ENCODE results near the gene PARVB. TPM values are rescaled to one million over a fixed set of nuclear protein-coding genes. Genes with fewer than 3 reads are reported as not detected.

Gene PARVB
- total and polyA plus RNA-seq, 11 donors: 54.9 to 172 (median 95.8) TPM

DNA sequence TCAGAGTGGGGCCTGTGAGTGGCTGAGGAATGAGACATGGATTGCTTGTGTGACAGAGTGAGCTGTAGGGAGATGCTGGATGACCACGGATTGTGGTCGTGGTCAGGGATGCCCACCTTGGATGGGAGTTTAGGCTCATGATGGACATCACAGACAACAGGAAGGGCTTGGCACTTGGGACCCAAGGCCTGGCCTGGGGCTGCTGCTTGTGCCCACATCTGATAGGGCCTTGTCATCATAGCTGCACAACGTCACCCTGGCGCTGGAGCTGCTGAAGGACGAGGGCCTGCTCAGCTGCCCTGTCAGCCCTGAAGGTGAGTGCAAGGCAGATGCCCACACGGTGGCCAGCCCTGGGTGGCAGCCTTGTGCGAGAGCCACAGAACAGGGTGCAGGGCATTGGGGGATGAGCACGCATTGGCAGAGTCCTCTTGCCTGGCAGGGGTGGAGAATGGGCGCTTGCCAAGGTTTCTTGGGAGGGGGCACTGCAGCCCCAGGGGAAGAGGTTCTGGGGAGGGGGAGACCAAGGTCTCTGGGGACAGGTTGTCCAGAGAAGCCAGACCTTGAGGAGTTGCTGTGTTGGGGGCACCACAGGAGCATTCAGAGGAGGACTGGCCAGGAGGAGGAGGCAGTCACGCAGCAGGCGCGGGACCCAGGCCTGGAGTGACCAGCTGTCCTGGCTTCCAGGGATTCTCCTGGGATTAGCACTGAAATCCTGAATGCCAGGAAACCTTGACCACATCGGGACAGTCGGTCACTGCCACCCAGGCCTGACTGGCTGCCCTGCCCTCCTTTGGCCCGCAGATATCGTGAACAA lies 181.6 kb downstream of the PARVB start:
- DNase-seq (peak in 1 of 5 donors; percentile 14), ATAC-seq (no peak)
- peaks cover 0 to 6% (median 0%) of the 10 kb centered on the region in 9 donors for H3K36me3 ChIP-seq
- TF ChIP-seq, protein P1, sequence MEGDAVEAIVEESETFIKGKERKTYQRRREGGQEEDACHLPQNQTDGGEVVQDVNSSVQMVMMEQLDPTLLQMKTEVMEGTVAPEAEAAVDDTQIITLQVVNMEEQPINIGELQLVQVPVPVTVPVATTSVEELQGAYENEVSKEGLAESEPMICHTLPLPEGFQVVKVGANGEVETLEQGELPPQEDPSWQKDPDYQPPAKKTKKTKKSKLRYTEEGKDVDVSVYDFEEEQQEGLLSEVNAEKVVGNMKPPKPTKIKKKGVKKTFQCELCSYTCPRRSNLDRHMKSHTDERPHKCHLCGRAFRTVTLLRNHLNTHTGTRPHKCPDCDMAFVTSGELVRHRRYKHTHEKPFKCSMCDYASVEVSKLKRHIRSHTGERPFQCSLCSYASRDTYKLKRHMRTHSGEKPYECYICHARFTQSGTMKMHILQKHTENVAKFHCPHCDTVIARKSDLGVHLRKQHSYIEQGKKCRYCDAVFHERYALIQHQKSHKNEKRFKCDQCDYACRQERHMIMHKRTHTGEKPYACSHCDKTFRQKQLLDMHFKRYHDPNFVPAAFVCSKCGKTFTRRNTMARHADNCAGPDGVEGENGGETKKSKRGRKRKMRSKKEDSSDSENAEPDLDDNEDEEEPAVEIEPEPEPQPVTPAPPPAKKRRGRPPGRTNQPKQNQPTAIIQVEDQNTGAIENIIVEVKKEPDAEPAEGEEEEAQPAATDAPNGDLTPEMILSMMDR (IDR thresholded peaks at IDR 0.05): no peak
- no peak for TF ChIP-seq POLR2A (IDR thresholded peaks at IDR 0.05)
- no peak overlapping the region for H3K27ac ChIP-seq
- peaks cover 0 to 26% (median 4%) of the 10 kb centered on the region in 12 donors for H3K9me3 ChIP-seq
- WGBS, 4 donors: 82 to 88% (median 86%) methylated on average over 8 to 16 of the region's 16 CpGs
- intact Hi-C loops (cut with DNase I): loop anchor here in 1 of 10 donors (1.0 kb wide), 1 partner anchor 78 kb away; no protein-coding TSS in a partner anchor
- H3K4me3 ChIP-seq: no peak overlapping the region
- peaks cover 0 to 5% (median 0%) of the 10 kb centered on the region in 9 donors for H3K27me3 ChIP-seq
- H3K4me1 ChIP-seq: peaks cover 0 to 10% (median 0%) of the 10 kb centered on the region in 12 donors

DNA sequence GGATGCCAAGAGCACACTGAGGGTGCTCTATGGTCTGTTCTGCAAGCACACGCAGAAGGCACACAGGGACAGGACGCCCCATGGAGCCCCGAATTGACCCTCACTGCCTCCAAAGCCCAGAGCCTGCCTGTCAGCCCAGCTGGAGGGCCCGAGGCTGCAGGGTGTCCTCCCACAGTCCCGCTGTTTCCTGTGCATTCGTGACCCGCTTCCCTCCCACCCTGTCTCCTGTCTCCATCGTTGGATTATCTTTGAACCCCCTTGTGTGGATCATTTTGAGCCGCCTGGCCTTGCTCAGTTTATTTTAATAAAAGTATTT lies 182.2 kb downstream of the PARVB start:
- ATAC-seq: no peak
- Histone ChIP-seq H3K4me3 (no peak overlapping the region), H3K27me3 (peaks cover 0 to 5% (median 0%) of the 10 kb centered on the region in 9 donors), H3K27ac (no peak overlapping the region), H3K4me1 (peaks cover 0 to 8% (median 0%) of the 10 kb centered on the region in 12 donors), H3K36me3 (peaks cover 0 to 6% (median 0%) of the 10 kb centered on the region in 9 donors), H3K9me3 (peaks cover 0 to 26% (median 4%) of the 10 kb centered on the region in 12 donors)
- intact Hi-C loops (cut with DNase I): no loop called here
- DNase-seq: no peak
- WGBS, 4 donors: 68 to 78% (median 75%) methylated on average over 7 to 9 of the region's 9 CpGs
- TF ChIP-seq POLR2A (IDR thresholded peaks at IDR 0.05): no peak
- TF ChIP-seq, protein P1 (IDR thresholded peaks at IDR 0.05): no peak

DNA sequence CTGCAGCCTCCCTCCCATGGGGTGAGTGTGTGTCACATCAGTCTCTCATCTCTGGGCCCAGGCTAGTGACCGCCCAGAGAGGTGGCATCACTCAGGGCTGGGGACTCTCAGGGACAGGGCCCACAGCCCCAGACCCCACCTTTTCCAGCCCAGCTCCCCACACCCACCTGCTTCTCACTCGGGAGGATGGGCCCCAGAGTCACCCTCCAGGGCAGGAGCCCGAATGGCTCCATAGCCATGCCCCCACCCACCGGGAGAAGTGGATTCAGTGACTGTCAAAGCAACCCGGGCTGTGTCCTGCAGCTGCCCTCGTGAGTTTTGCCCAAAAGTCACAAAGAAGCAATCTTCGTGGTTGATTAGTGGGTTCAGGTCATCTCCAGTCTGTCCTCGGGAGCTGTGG lies 182.6 kb downstream of the PARVB start:
- no peak for DNase-seq
- H3K36me3 ChIP-seq: peaks cover 0 to 6% (median 0%) of the 10 kb centered on the region in 9 donors
- H3K27me3 ChIP-seq: peaks cover 0 to 5% (median 0%) of the 10 kb centered on the region in 9 donors
- intact Hi-C loops (cut with DNase I): no loop called here
- 83 to 92% (median 86%) methylated on average over 7 to 8 of the region's 8 CpGs for WGBS, 4 donors
- no peak overlapping the region for H3K4me3 ChIP-seq
- peaks cover 0 to 9% (median 0%) of the 10 kb centered on the region in 12 donors for H3K4me1 ChIP-seq
- no peak overlapping the region for H3K27ac ChIP-seq
- TF ChIP-seq POLR2A (IDR thresholded peaks at IDR 0.05): no peak
- TF ChIP-seq, protein P1 (IDR thresholded peaks at IDR 0.05): no peak
- ATAC-seq: no peak
- peaks cover 0 to 26% (median 4%) of the 10 kb centered on the region in 12 donors for H3K9me3 ChIP-seq

DNA sequence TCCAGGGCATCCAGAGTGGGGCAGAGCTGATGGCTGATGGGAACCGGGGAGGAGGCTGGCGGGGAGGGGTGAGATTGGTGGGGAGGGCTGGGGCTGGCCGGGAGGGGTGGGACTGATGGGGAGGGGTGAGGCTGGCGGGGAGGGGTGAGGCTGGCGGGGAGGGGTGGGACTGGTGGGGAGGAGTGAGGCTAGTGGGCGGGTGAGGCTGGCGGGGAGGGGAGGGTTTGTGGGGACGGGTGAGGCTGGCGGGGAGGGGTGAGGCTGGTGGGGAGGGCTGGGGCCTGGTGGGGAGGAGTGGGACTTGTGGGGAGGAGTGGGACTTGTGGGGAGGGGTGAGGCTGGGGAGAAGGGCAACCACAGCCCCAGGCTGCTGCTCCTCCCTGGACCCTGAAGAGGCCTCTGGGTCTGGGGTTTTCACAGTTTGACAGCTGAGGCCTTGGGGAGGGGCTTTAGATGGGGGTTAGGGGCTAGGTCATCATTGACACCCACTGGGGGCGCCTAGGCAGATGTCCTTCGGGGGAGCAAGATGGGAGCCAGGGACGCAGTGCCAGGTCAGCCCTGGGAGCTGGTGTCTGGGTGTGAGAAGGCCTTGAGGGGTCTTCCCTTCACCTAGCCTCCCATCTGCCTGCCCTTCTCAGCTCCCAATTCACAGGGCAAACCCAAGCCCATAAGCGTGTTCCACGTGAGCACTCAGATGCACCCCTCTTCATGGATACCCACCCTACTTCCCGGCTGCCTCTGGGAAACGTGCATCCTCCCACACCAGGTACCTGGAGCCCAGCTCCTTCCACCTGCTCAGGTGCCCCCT lies 183.3 kb downstream of the PARVB start:
- Histone ChIP-seq H3K9me3 (peaks cover 0 to 26% (median 4%) of the 10 kb centered on the region in 12 donors), H3K27me3 (peaks cover 0 to 4% (median 0%) of the 10 kb centered on the region in 9 donors), H3K4me1 (peaks cover 0 to 16% (median 1%) of the 10 kb centered on the region in 12 donors), H3K27ac (no peak overlapping the region), H3K36me3 (peaks cover 0 to 6% (median 0%) of the 10 kb centered on the region in 9 donors), H3K4me3 (no peak overlapping the region)
- intact Hi-C loops (cut with DNase I): no loop called here
- TF ChIP-seq POLR2A (IDR thresholded peaks at IDR 0.05): no peak
- TF ChIP-seq, protein P1 (IDR thresholded peaks at IDR 0.05): no peak
- DNase-seq (no peak), ATAC-seq (no peak)
- 85 to 91% (median 89%) methylated on average over 13 to 16 of the region's 16 CpGs for WGBS, 4 donors
